NK-92 (cell line): ENCODE data around the gene ZNF324B.
"Not testable (repeated sequence)": the region's sequence is repeated elsewhere in the genome, so short reads cannot be mapped to it uniquely, and the experiment has no call there.

Source experiments
- DNase-seq: peaks from one replicate; lab custom pipeline; 2025; ENCODE audit not compliant: unreplicated experiment; lab: John Stamatoyannopoulos, UW

The ZNF324B gene

DNA sequence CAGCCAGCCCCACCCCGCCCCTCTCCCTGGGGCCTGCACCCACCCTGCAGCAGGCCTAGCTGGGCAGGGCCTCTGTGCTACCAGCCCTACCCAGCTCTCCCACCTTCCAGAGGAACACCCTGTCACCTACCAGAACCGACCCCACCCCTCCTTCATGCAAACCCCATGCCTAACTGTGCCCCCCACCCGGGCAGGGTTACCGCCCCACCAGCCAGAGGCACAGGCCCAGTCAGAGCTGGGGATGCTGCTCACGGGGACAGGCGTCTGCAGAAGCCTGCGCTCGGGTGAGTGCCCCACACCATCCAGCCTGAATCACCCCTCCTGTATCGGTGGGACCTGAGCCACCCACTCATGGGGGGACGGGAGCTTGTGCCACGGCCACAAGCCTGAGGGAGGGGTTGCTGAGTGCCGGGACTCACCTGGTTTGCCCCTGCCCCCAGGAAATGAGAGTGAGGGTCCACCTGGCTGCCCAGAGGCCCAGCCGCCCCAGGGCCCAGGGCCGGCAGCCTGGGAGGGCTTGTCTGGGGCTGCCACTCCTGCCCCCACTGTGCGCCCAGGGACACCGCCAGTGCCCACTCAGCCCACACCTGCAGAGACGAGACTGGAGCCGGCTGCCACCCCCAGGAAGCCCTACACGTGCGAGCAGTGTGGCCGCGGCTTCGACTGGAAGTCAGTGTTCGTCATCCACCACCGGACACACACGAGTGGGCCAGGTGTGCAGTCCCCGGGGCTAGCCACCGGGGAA is 28.5 kb downstream of the ZNF324B start:
- DNase-seq = no peak

DNA sequence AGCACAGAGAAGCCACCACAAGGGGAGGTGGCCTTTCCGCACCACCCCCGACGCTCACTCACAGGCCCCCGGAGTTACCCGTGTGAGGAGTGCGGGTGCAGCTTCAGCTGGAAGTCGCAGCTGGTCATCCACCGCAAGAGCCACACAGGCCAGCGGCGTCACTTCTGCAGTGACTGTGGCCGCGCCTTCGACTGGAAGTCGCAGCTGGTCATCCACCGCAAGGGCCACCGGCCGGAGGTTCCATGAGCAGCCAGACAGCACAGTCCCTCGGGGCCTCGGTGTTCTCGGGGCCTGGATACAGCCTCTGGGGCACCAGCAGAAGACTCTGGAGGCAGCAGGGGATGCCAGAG is 29.0 kb downstream of the ZNF324B start:
- DNase-seq = no peak

DNA sequence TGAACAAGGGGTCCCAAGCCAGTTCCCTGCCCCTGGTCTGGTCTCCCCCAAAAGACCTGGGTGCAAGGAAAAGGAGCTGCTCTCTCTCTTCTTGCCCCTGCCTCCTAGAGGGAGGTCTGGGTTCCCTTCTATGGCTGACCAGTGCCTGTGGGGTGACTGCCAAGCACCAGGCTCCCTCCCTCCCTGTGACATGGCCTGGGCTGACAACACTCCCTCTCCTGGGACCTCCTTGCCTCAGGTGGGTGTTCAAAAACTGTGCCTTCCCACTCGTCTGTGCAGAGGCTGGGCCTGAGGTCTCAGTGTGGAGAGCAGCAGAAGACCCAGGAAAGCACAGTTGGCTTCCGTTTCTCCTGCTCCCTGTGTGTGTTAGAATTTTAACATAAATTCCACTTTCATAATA is 29.4 kb downstream of the ZNF324B start:
- DNase-seq = no peak

DNA sequence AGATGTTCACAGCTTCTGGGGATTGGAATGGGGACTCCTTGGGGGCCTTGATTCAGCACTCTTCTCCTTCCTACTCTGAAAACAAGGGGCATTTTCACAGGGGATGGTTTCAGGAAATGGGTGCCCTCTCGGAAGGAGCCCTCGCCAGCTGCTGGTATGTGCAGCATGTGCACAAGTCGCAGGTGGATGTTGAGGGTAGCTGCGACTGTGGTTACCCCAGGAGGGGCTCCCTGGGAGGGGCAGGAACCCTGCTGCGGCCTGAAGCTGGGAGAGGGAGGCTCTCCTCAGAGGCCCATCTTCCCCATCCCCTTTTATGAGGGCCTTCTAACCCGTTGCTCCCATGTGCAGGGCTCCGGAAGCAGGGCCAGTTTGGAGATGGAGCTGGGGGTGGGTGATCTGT is 30.9 kb downstream of the ZNF324B start:
- no peak for DNase-seq

DNA sequence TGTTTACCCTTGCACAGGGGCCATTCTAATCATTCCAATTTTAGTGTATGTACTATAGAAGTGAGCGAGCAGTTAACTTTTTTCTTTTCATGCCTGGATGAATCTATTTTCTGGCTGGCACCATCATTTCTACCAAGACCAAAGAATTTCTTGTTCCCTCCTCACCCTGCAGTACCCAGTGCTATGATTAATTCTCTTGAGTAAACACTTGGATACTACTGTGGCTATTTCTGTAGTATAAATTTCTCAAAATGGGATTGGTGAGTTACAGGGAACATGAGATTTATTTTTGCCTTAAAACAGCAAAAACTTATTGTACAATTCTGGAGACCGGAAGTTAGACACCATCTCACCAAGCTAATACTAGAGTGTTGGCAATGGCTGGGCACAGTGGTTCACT is 32.4 kb downstream of the ZNF324B start:
- no peak for DNase-seq

- not testable (repeated sequence) for DNase-seq
Observed at GRCh38 chr19:58484349-58484748, 32.9 kb downstream of the ZNF324B start.

DNA sequence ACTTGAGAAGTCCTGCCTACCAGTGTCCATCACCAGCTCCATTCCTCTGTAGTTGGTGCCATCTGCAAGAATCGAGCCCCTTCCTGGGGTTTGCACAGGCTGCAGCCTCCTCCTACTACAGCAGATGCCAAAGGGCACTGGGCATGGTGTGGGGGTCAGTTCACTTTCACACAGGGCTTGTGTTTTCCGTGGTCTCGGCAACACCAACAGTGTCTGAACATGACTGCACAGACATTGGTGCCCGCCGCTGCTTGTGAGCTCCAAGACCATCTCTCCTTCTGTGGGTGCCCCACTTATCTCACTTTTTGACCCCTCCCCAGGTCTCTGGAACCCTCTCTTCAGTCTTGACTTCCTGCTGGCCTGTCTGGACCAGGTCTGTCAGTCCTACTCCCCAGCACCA is 40.0 kb downstream of the ZNF324B start:
- DNase-seq = no peak

DNA sequence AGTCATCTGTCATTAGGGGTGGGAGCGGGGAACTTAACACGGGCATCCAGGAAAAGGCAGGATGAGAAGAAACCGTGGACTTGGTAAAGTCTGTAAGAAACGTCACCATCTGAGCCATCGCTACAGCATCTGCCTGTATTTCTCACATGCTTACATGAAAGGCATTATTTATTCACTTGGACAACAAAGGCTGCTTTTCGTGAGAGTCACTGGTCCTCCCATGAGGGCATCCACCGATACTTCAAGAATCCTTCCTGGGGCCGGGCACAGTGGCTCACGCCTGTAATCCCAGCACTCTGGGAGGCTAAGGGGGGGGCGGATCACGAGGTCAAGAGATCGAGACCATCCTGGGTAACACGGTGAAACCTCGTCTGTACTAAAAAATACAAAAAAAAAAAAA is 40.8 kb downstream of the ZNF324B start:
- no peak for DNase-seq

- DNase-seq = no peak
Observed at GRCh38 chr19:58497634-58498170, 46.3 kb downstream of the ZNF324B start.

DNA sequence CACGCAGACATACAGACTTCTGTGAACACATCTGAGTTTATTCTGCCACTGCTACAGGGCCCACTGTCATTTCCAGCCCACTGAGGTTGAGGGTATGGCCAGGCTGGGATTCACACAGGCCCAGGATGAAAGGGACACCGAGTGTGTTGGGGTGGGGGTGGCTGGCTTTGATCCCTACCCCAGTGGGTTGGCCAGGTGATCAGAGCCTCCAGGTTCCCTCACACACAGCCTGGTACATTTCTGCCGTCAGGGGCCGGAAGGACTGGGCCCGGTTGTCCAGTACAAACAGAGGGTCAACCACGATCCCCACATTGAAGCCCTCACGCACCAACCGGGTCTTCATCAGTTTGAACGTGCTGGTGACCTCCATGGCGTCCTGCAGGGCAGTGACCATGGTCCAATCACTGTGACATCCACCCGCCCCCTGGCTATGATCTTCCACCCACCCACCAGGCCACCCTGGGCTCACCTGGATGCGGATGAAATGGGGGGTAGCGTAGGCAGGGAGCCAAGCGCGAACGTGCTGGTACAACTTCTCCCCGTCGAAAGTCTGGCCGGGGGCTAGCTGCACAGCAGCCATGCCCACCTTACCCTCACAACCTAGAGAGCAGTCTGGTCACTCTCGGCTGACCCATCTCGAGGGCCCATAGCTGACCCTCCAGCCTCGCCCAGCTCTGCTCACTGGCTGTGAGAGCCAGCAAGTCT is 47.0 kb downstream of the ZNF324B start:
- DNase-seq = no peak

DNA sequence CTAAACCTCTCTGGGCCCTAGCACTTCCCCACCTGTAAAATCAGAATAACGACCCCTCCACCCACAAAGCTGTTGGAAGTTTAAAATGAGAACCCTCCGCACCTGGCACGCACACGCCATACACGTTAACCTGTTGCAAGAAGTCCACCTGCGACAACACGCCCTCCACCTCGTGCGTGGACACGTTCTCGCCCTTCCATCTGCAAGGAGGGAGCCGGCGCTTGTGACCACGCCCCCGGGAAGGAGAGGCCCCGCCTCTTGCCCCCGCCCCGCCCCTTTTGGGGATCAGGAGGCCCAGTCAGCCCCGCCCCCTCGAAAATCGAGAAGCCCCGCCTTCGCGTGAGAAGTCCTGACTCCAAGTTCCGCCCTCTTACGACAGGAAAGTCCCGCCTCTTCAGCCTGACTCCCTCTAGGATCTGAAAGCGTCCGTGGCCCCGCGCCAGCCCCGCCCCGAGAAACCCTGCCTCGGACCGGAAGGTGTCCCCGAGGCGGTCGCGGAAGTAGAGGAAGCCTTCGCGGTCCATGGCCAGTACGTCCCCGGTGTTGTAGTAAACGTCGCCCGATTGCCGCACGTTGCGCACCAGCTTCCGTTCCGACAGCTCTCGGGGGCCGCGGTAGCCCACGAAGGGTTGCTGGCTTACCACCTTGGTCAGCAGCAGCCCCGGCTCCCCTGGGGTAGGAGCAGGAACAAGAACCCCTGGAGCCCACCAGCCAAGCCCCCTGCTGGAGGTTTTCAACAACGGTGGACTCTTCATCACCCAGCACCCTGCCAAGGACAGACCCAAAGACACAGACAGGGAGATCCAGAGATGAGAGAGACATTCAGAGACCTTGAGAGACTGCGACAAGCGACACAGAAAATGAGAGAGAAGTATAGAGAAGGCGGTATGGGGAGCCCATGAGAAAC is 47.9 kb downstream of the ZNF324B start:
- peak; percentile 67 for DNase-seq

- no peak for DNase-seq
Observed at GRCh38 chr19:58500242-58500641, 48.8 kb downstream of the ZNF324B start.
